KMS-11 (cell line): ENCODE measurements around the gene GBP5.
"Not testable (repeated sequence)": the region's sequence is repeated elsewhere in the genome, so short reads cannot be mapped to it uniquely, and the experiment has no call there.

Experiments
- H2AFZ ChIP-seq: fragments of 200-600 bp; sonication (generic); 2 replicates; pipeline ENCODE4 v1.6.1; 2016; ENCODE audit warnings: antibody characterized with exemption, mixed run types, low read depth
- H3K27ac ChIP-seq: fragments of 200-600 bp; sonication (generic); 2 replicates; pipeline ENCODE4 v1.6.1; 2016; ENCODE audit warnings: mild to moderate bottlenecking, mixed run types
- H3K27me3 ChIP-seq: fragments of 200-600 bp; sonication (generic); 2 replicates; pipeline ENCODE4 v1.6.1; 2017; ENCODE audit warnings: mild to moderate bottlenecking, low read depth, mixed run types, moderate library complexity; ENCODE audit not compliant: insufficient read depth
- H3K36me3 ChIP-seq: fragments of 200-600 bp; sonication (generic); 2 replicates; pipeline ENCODE4 v1.6.1; 2017; ENCODE audit warnings: mild to moderate bottlenecking, mixed run types; ENCODE audit not compliant: insufficient read depth
- H3K4me1 ChIP-seq: fragments of 200-600 bp; sonication (generic); 2 replicates; pipeline ENCODE4 v1.6.1; 2016; ENCODE audit warnings: mild to moderate bottlenecking, low read depth, mixed run types; ENCODE audit not compliant: poor library complexity, severe bottlenecking
- H3K4me2 ChIP-seq: fragments of 200-600 bp; sonication (generic); 2 replicates; pipeline ENCODE4 v1.7.0; 2016; ENCODE audit warnings: mild to moderate bottlenecking, mixed run types
- H3K4me3 ChIP-seq: fragments of 200-600 bp; sonication (generic); IDR thresholded peaks from 2 replicates; pipeline ENCODE4 v1.6.1; 2017; ENCODE audit warnings: low read depth, low read length, mixed read lengths; ENCODE audit not compliant: insufficient read depth
- H3K79me2 ChIP-seq: fragments of 200-600 bp; sonication (generic); 2 replicates; pipeline ENCODE4 v1.6.1; 2016; ENCODE audit warnings: low read depth, mixed run types; ENCODE audit not compliant: insufficient read depth
- H3K9ac ChIP-seq: fragments of 200-600 bp; sonication (generic); 2 replicates; pipeline ENCODE4 v1.6.1; 2016; ENCODE audit warnings: mild to moderate bottlenecking, mixed run types
- H4K20me1 ChIP-seq: fragments of 200-600 bp; sonication (generic); 2 replicates; pipeline ENCODE4 v1.6.1; 2016; ENCODE audit warnings: mild to moderate bottlenecking, mixed run types; ENCODE audit not compliant: insufficient read depth
- TF ChIP-seq, protein P1 (sequence below): fragments of 200-600 bp; sonication (generic); conservative IDR thresholded peaks from 2 replicates; pipeline ENCODE4 v1.6.1; 2017; ENCODE audit warnings: low read depth, mild to moderate bottlenecking, antibody characterized with exemption, low read length, moderate library complexity, mixed read lengths

GBP5 gene

DNA sequence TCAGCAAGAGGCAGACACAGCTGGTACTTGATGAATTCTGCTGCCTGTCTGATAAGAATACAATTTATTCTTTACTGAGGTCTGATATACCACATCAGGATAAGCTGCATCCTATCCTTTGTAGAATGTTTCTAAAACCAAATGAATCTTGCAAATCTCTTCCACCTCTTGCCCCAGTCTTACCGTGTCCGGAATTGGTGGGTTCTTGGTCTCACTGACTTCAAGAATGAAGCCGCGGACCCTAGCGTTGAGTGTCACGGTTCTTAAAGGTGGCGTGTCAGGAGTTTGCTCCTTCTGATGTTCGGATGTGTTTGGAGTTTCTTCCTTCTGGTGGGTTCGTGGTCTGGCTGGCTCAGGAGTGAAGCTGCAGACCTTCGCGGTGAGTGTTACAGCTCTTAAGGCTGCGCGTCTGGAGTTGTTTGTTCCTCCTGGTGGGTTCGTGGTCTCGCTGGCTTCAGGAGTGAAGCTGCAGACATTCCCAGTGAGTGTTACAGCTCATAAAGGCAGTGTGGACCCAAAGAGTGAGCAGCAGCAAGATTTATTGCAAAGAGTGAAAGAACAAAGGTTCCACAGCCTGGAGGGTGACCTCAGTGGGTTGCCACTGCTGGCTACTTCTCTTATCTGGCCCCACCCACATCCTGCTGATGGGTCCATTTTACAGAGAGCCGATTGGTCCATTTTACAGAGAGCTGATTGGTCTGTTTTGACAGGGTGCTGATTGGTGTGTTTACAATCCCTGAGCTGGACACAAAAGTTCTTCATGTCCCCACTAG is at the start of gene GBP5:
GBP5 (minus strand) TSS at position 592 of the 773 bp plus-strand sequence. CDS start 3,305 bp downstream, outside the sequence.
- not testable (repeated sequence) for H2AFZ ChIP-seq, H3K79me2 ChIP-seq, H3K4me1 ChIP-seq, H3K4me2 ChIP-seq, H3K36me3 ChIP-seq, H3K4me3 ChIP-seq, H3K9ac ChIP-seq, H3K27me3 ChIP-seq, H3K27ac ChIP-seq, H4K20me1 ChIP-seq

DNA sequence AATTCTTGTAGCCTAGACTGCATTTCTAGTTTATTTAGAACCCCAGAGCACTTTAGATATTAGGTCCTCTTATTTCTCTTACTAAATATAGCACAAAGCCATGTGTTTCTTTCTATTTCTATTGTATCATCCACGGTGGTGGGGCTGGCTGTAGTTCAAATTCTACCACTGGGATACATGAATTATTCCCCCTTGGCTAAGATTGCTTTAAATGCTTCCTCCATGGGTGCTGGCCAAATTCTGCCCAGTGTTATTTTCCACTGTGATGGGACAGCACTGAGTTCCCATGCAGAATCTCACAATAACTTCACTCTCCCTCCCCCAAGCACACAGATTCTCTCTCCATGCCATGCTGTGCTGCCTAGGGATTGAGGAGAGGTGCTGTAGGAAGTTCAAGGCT is 49.7 kb upstream of the GBP5 start:
- Histone ChIP-seq H3K79me2 (no peaks in the 10 kb centered on the region), H4K20me1 (no peaks in the 10 kb centered on the region), H3K4me3 (no peak overlapping the region), H3K4me1 (no peaks in the 10 kb centered on the region), H3K27me3 (no peaks in the 10 kb centered on the region), H3K27ac (no peak overlapping the region), H3K4me2 (no peak overlapping the region), H3K36me3 (no peaks in the 10 kb centered on the region), H3K9ac (no peak overlapping the region), H2AFZ (no peak overlapping the region)
- TF ChIP-seq, protein P1, sequence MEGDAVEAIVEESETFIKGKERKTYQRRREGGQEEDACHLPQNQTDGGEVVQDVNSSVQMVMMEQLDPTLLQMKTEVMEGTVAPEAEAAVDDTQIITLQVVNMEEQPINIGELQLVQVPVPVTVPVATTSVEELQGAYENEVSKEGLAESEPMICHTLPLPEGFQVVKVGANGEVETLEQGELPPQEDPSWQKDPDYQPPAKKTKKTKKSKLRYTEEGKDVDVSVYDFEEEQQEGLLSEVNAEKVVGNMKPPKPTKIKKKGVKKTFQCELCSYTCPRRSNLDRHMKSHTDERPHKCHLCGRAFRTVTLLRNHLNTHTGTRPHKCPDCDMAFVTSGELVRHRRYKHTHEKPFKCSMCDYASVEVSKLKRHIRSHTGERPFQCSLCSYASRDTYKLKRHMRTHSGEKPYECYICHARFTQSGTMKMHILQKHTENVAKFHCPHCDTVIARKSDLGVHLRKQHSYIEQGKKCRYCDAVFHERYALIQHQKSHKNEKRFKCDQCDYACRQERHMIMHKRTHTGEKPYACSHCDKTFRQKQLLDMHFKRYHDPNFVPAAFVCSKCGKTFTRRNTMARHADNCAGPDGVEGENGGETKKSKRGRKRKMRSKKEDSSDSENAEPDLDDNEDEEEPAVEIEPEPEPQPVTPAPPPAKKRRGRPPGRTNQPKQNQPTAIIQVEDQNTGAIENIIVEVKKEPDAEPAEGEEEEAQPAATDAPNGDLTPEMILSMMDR: no peak

- Histone ChIP-seq H3K4me1 (peaks cover 27% of the 10 kb centered on the region), H3K4me2 (no peak overlapping the region), H3K27ac (no peak overlapping the region), H3K36me3 (no peaks in the 10 kb centered on the region), H4K20me1 (no peaks in the 10 kb centered on the region), H3K4me3 (no peak overlapping the region), H2AFZ (no peak overlapping the region), H3K27me3 (no peaks in the 10 kb centered on the region), H3K9ac (no peak overlapping the region), H3K79me2 (no peaks in the 10 kb centered on the region)
- TF ChIP-seq, protein P1: no peak
Observed at GRCh38 chr1:89312572-89312971, 39.9 kb upstream of the GBP5 start.

GRCh38 chr1:89311757-89312156 is 39.1 kb upstream of the GBP5 start:
- no peak overlapping the region for H3K4me3 ChIP-seq
- peaks cover 27% of the 10 kb centered on the region for H3K4me1 ChIP-seq
- no peaks in the 10 kb centered on the region for H3K79me2 ChIP-seq
- peak overlapping the region; percentile 44 for H3K4me2 ChIP-seq
- H3K27ac ChIP-seq: no peak overlapping the region
- H3K27me3 ChIP-seq: no peaks in the 10 kb centered on the region
- H4K20me1 ChIP-seq: no peaks in the 10 kb centered on the region
- no peak overlapping the region for H3K9ac ChIP-seq
- TF ChIP-seq, protein P1: no peak
- no peak overlapping the region for H2AFZ ChIP-seq
- H3K36me3 ChIP-seq: no peaks in the 10 kb centered on the region

DNA sequence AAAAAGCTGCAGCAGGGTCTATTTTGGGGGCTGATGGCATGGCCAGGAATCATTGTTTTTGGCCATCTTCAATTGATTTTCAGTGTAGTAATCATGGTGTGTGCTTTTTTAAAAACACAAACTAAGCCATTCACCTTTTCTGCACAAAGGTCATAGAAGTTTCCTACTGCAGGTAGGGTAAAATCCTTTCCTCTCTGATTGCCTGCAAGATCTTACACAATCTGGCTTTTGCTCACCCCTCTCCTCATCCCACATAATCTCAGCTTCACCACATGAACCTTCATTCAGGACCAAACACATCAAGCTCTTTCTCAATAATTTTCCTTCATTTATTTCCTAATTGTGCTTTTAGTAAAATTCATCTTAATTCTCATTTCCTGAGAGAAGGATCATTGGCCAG is 38.3 kb upstream of the GBP5 start:
- TF ChIP-seq, protein P1: no peak
- H3K9ac ChIP-seq: peak overlapping the region; percentile 39; the same call in 1 of the 2 replicates
- H2AFZ ChIP-seq: peak overlapping the region; percentile 72
- no peaks in the 10 kb centered on the region for H3K27me3 ChIP-seq
- no peaks in the 10 kb centered on the region for H4K20me1 ChIP-seq
- H3K36me3 ChIP-seq: no peaks in the 10 kb centered on the region
- H3K27ac ChIP-seq: peak overlapping the region; percentile 53
- peak overlapping the region; percentile 44 for H3K4me2 ChIP-seq
- no peaks in the 10 kb centered on the region for H3K79me2 ChIP-seq
- H3K4me3 ChIP-seq: no peak overlapping the region
- H3K4me1 ChIP-seq: peaks cover 27% of the 10 kb centered on the region
